Tibial nerve (tissue), 4 donors: ENCODE results near the gene CCN5.

Experiments used
- EP300 ChIP-seq, 2 donors: sonication (generic); formaldehyde crosslinking; IDR thresholded peaks; one replicate each; pipeline ENCODE4 v1.6.1; 2017; ENCODE audit warnings: antibody characterized with exemption in 2 of 2, mild to moderate bottlenecking in 1 of 2
- POLR2A ChIP-seq, 2 donors: fragments of 450-650 bp; IDR thresholded peaks; one replicate each; pipeline ENCODE4 v1.6.1; 2017; ENCODE audit warnings: antibody characterized with exemption in 2 of 2, mild to moderate bottlenecking in 2 of 2, moderate library complexity in 2 of 2
- TF ChIP-seq, protein P1 (sequence below), 5 experiments: fragments of 200-600 bp in 3 of 5; fragments of 450-650 bp in 2 of 5; sonication (generic) in 3 of 5; IDR thresholded peaks; one replicate each; pipeline ENCODE4 v1.5.1; 2016 to 2019; ENCODE audit warnings: antibody characterized with exemption in 5 of 5, mild to moderate bottlenecking in 3 of 5, moderate library complexity in 2 of 5

- TF ChIP-seq, protein P1, sequence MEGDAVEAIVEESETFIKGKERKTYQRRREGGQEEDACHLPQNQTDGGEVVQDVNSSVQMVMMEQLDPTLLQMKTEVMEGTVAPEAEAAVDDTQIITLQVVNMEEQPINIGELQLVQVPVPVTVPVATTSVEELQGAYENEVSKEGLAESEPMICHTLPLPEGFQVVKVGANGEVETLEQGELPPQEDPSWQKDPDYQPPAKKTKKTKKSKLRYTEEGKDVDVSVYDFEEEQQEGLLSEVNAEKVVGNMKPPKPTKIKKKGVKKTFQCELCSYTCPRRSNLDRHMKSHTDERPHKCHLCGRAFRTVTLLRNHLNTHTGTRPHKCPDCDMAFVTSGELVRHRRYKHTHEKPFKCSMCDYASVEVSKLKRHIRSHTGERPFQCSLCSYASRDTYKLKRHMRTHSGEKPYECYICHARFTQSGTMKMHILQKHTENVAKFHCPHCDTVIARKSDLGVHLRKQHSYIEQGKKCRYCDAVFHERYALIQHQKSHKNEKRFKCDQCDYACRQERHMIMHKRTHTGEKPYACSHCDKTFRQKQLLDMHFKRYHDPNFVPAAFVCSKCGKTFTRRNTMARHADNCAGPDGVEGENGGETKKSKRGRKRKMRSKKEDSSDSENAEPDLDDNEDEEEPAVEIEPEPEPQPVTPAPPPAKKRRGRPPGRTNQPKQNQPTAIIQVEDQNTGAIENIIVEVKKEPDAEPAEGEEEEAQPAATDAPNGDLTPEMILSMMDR (IDR thresholded peaks at IDR 0.05) = no peak
- TF ChIP-seq POLR2A (IDR thresholded peaks at IDR 0.05) (no peak), EP300 (IDR thresholded peaks at IDR 0.05) (no peak)
These were observed 28.9 kb downstream of the CCN5 start for GRCh38 chr20:44743916-44744655.
